Stomach (tissue), 9 donors: Measurements from ENCODE around the gene SORL1. TPM values are rescaled to one million over a fixed set of nuclear protein-coding genes. Genes with fewer than 3 reads are reported as not detected.
"Not testable (repeated sequence)": the region's sequence is repeated elsewhere in the genome, so short reads cannot be mapped to it uniquely, and the experiment has no call there.

Experiments used
- DNase-seq, 2 donors: peaks; one replicate each; pipeline versions ENCODE4 v3.0.0 to v3.0.0-alpha.2; 2013 to 2019
- H3K27ac ChIP-seq, 5 donors: fragments of 200-600 bp in 4 of 5; sonication (generic) in 4 of 5; one replicate each; pipeline ENCODE4 v1.5.1; 2013 to 2019; ENCODE audit warnings: mild to moderate bottlenecking in 1 of 5, moderate library complexity in 1 of 5
- H3K27me3 ChIP-seq, 3 donors: fragments of 200-600 bp; sonication (generic); one replicate each; pipeline ENCODE4 v1.5.1; 2017 to 2019; ENCODE audit warnings: mixed run types in 1 of 3
- H3K36me3 ChIP-seq, 4 donors: fragments of 200-600 bp; sonication (generic); 1 replicate in 3 of 4; 2 replicates in 1 of 4; pipeline ENCODE4 v1.5.1; 2016 to 2019
- H3K4me1 ChIP-seq, 4 donors: fragments of 200-600 bp; sonication (generic); one replicate each; pipeline ENCODE4 v1.5.1; 2016 to 2019
- H3K4me3 ChIP-seq, 4 donors: fragments of 200-600 bp; sonication (generic) in 3 of 4; one replicate each; pipeline ENCODE4 v1.5.1; 2016 to 2019; ENCODE audit warnings: mild to moderate bottlenecking in 1 of 4
- H3K9me3 ChIP-seq, 4 donors: fragments of 200-600 bp; sonication (generic); one replicate each; pipeline ENCODE4 v1.5.1; 2016 to 2019
- CTCF ChIP-seq, 7 experiments: fragments of 450-650 bp in 4 of 7; fragments of 200-600 bp in 3 of 7; sonication (generic) in 3 of 7; IDR thresholded peaks; one replicate each; pipeline ENCODE4 v1.5.1; 2016 to 2019; ENCODE audit warnings: antibody characterized with exemption in 7 of 7, control low read depth in 2 of 7, mild to moderate bottlenecking in 1 of 7
- EP300 ChIP-seq: sonication (generic); formaldehyde crosslinking; IDR thresholded peaks from one replicate; pipeline ENCODE4 v1.6.1; 2017; ENCODE audit warnings: antibody characterized with exemption
- POLR2A ChIP-seq, 4 donors: fragments of 450-650 bp; IDR thresholded peaks; one replicate each; pipeline ENCODE4 v1.6.1; 2016; ENCODE audit warnings: antibody characterized with exemption in 4 of 4, control low read depth in 2 of 4, mild to moderate bottlenecking in 1 of 4, moderate library complexity in 1 of 4
- POLR2AphosphoS5 ChIP-seq, 3 donors: sonication (generic); formaldehyde crosslinking; IDR thresholded peaks; one replicate each; pipeline ENCODE4 v1.6.1; 2016; ENCODE audit warnings: antibody characterized with exemption in 3 of 3
- WGBS, 5 donors: extraction: QIAGEN DNeasy Blood & Tissue Kit in 3 of 5; methylation state at CpG; one replicate each; pipeline versions ENCODE4 v1.1.5 to v1.1.7; 2013 to 2018; 5-methylcytosine and 5-hydroxymethylcytosine counted together
- intact Hi-C: fragments of 100-400 bp; cut with DNase I; formaldehyde crosslinking; loops from one replicate; pipeline ENCODE4 v1.15.1; 2023; ENCODE audit warnings: low total_unique reads
- polyA plus RNA-seq, 3 donors: library from polyadenylated mRNA; stranded (reverse); fragments of 200-250 nt; gene quantifications; one replicate each; pipeline ENCODE4 v1.2.3, GENCODE V29; 2013
- total RNA-seq, 5 donors: library from RNA; depleted of rRNA; stranded (reverse); fragments of >200 nt; gene quantifications; one replicate each; pipeline versions ENCODE4 v1.1.0 to v1.2.3, GENCODE V29; 2014 to 2016
- donor health status: healthy with polysubstance abuse.
- donor health status: Bipolar disorder and iron deficiency.
- donor health status: healthy.

The SORL1 gene
- total and polyA plus RNA-seq, 8 donors = 0.76 to 161 (median 18.2) TPM

GRCh38 chr11:121478226-121478894, 26.2 kb downstream of the SORL1 start:
- TF ChIP-seq POLR2AphosphoS5 (IDR thresholded peaks at IDR 0.05) = peak in 2 of 3 donors; percentile 45 to 61
- TF ChIP-seq EP300 = no peak
- peak in 1 of 7 experiments; percentile 15 for TF ChIP-seq CTCF (IDR thresholded peaks at IDR 0.05)
- no peak for TF ChIP-seq POLR2A (IDR thresholded peaks at IDR 0.05)
- DNase-seq = peak; percentile 70 to 85
- no peaks in the 10 kb centered on the region for H3K9me3 ChIP-seq
- intact Hi-C loops = no loop called here
- no peaks in the 10 kb centered on the region for H3K36me3 ChIP-seq
- H3K4me3 ChIP-seq = peak overlapping the region in 1 of 4 donors; percentile 3
- peak overlapping the region; percentile 25 to 82 (median 72) for H3K27ac ChIP-seq
- WGBS, 5 donors = 38 to 68% (median 54%) methylated on average over 18 of the region's 18 CpGs
- no peaks in the 10 kb centered on the region for H3K27me3 ChIP-seq
- peaks cover 7 to 58% (median 21%) of the 10 kb centered on the region in 4 donors for H3K4me1 ChIP-seq

- Histone ChIP-seq H3K36me3 (no peaks in the 10 kb centered on the region), H3K27me3 (no peaks in the 10 kb centered on the region), H3K4me3 (peak overlapping the region in 1 of 4 donors; percentile 3), H3K4me1 (peaks cover 7 to 59% (median 21%) of the 10 kb centered on the region in 4 donors), H3K9me3 (no peaks in the 10 kb centered on the region), H3K27ac (peak overlapping the region; percentile 1 to 72 (median 38))
- no peak for DNase-seq
- TF ChIP-seq POLR2AphosphoS5 (IDR thresholded peaks at IDR 0.05) = no peak
- WGBS, 5 donors = 14 to 38% (median 28%) methylated on average over 21 to 25 of the region's 25 CpGs
- intact Hi-C loops = no loop called here
These were observed 27.0 kb downstream of the SORL1 start for GRCh38 chr11:121478895-121479697.

- H3K27ac ChIP-seq = peak overlapping the region in 2 of 5 donors; percentile 1 to 38
- WGBS, 5 donors = 79 to 88% (median 81%) methylated on average over 7 of the region's 7 CpGs
- no peaks in the 10 kb centered on the region for H3K36me3 ChIP-seq
- H3K4me3 ChIP-seq = no peak overlapping the region
- H3K9me3 ChIP-seq = no peaks in the 10 kb centered on the region
- H3K4me1 ChIP-seq = peaks cover 7 to 59% (median 21%) of the 10 kb centered on the region in 4 donors
- no peaks in the 10 kb centered on the region for H3K27me3 ChIP-seq
- TF ChIP-seq POLR2A (IDR thresholded peaks at IDR 0.05) = no peak
- no peak for TF ChIP-seq EP300
- no peak for TF ChIP-seq CTCF (IDR thresholded peaks at IDR 0.05)
- no peak for TF ChIP-seq POLR2AphosphoS5 (IDR thresholded peaks at IDR 0.05)
- no peak for DNase-seq
- intact Hi-C loops = no loop called here
These were observed 27.7 kb downstream of the SORL1 start for GRCh38 chr11:121479698-121480238.

GRCh38 chr11:121481484-121482230, 29.5 kb downstream of the SORL1 start:
- H3K4me3 ChIP-seq, intact Hi-C loops, H3K9me3 ChIP-seq, H3K27me3 ChIP-seq, H3K36me3 ChIP-seq: not testable (repeated sequence)
- 73 to 87% (median 77%) methylated on average over 2 of the region's 2 CpGs for WGBS, 5 donors
- H3K27ac ChIP-seq = peak overlapping the region in 2 of 5 donors; percentile 35 to 54
- DNase-seq = peak in 1 of 2 donors; percentile 57
- peaks cover 7 to 51% (median 17%) of the 10 kb centered on the region in 4 donors for H3K4me1 ChIP-seq
